ENCODE measurements around the gene RUNDC3A.

Gene RUNDC3A

DNA sequence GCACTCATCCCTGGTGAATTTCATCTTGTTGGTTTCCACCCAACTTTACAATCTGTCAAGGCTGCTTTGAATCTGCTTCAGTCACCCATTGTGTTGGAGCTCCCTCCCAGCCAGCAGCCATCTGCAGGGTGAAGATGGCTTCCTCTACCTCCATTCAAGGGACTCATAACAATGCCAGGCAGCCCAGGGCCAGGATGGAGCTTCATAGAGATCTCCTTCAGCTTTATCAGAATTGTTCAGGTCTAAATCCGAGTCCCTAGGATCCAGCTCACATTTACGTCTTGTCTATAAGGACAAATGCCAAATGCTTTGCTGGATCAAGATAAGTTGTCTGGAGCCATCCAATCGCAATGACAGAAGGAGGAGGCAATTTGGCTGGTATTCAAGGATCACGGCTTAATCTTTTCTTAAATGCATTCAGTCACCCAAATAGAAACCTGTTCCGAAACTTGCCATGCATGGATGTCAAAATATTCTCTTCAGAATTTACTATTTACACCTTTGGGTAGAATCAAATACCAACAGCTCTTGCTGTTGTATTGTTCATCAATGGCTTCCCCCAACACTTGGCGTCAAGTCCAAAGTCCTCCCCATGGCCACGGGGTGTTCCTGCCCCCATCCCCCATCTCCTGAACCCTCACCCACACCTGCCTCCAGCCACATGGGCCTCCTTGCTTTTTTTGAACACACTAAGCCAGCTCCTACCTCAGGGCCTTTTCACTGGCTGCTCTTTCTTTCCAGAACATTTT is 59.0 kb downstream of the RUNDC3A start:
- no peaks in the 10 kb centered on the region for H3K9me3 ChIP-seq (ENCODE audit: insufficient read depth, low read length)
- peaks cover 4% of the 10 kb centered on the region for H3K4me1 ChIP-seq (ENCODE audit: low read length)
- H4K20me1 ChIP-seq (ENCODE audit: insufficient read depth, low read length) = no peaks in the 10 kb centered on the region
- no peaks in the 10 kb centered on the region for H3K79me2 ChIP-seq (ENCODE audit: low read length)
- H2AFZ ChIP-seq (ENCODE audit: low read depth, low read length) = no peak overlapping the region
- H3K36me3 ChIP-seq (replicated peaks; ENCODE audit: low read depth, low read length) = no peaks in the 10 kb centered on the region
- H3K27ac ChIP-seq (ENCODE audit: low read length) = no peak overlapping the region
- H3K4me3 ChIP-seq (ENCODE audit: low read length) = no peak overlapping the region
- H3K9ac ChIP-seq (ENCODE audit: low read length) = no peak overlapping the region
- TF ChIP-seq, protein P1, sequence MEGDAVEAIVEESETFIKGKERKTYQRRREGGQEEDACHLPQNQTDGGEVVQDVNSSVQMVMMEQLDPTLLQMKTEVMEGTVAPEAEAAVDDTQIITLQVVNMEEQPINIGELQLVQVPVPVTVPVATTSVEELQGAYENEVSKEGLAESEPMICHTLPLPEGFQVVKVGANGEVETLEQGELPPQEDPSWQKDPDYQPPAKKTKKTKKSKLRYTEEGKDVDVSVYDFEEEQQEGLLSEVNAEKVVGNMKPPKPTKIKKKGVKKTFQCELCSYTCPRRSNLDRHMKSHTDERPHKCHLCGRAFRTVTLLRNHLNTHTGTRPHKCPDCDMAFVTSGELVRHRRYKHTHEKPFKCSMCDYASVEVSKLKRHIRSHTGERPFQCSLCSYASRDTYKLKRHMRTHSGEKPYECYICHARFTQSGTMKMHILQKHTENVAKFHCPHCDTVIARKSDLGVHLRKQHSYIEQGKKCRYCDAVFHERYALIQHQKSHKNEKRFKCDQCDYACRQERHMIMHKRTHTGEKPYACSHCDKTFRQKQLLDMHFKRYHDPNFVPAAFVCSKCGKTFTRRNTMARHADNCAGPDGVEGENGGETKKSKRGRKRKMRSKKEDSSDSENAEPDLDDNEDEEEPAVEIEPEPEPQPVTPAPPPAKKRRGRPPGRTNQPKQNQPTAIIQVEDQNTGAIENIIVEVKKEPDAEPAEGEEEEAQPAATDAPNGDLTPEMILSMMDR (IDR thresholded peaks at IDR 0.05; ENCODE audit: low read depth, low read length) = no peak
- no peak for TF ChIP-seq EZH2phosphoT487 (IDR thresholded peaks at IDR 0.05; ENCODE audit: low read depth)
- H3K27me3 ChIP-seq (ENCODE audit: low read depth, low read length) = peaks cover 19% of the 10 kb centered on the region
- no peak overlapping the region for H3K4me2 ChIP-seq (ENCODE audit: low read length)

Data from OCI-LY3 (cell line).